ENCODE measurements around the gene ODAD3. TPM values are rescaled to one million over a fixed set of nuclear protein-coding genes. Genes with fewer than 3 reads are reported as not detected.

ODAD3 gene
- total and polyA plus RNA-seq, 2 of the 13 experiments (the other 11 are each of a cell fraction or from before 2014, with no cell fraction given) = 0.04 to 0.08 TPM

DNA sequence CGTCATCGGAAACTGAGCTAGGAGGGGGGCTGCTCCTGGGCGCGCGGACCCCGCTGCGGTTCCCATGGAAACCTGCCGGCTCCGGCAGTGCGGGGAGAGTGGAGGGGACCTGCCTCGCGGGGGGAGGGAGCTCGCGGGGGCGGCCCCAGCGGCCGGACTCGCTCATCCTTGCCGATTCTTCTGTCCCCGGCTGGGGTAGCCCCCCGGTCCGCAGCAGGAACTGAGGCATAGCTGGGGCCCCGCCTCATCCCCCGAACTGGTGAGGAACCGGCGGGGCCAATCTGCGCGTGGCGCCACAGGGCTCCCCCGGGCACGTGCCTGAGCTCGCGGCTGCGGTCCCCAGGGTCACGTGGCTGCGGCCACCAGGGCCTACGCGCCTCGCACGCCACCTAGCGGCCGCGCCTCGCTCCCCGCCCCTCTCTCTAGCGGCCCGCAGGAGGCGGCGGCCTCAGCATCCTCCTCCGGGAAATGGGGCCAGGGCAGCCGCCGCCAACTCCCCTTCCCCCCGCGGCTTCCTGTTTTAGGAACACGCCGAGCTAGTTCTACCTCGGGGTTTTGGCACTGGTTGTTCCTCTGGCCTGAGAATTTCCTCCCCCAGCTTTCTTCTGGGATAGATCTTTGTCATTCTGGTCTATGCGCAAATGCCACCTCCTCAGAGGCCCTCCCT, 47.6 kb upstream of the ODAD3 start (continued):
- TF ChIP-seq, protein P1, sequence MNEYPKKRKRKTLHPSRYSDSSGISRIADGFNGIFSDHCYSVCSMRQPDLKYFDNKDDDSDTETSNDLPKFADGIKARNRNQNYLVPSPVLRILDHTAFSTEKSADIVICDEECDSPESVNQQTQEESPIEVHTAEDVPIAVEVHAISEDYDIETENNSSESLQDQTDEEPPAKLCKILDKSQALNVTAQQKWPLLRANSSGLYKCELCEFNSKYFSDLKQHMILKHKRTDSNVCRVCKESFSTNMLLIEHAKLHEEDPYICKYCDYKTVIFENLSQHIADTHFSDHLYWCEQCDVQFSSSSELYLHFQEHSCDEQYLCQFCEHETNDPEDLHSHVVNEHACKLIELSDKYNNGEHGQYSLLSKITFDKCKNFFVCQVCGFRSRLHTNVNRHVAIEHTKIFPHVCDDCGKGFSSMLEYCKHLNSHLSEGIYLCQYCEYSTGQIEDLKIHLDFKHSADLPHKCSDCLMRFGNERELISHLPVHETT (CRISPR knock-in tag; conservative IDR thresholded peaks at IDR 0.05) = peak; percentile 62; the same call in 1 of the 2 replicates
- peak; percentile 92; the same call in 1 of the 2 replicates for TF ChIP-seq CBFB (CRISPR knock-in tag; IDR thresholded peaks at IDR 0.05)
- no peak for TF ChIP-seq NONO (IDR thresholded peaks at IDR 0.05)
- TF ChIP-seq NONO (CRISPR knock-in tag; conservative IDR thresholded peaks at IDR 0.05) = no peak; the same call in 1 of the 2 replicates
- TF ChIP-seq NR2F2 (IDR thresholded peaks at IDR 0.05; ENCODE audit: borderline replicate concordance, low read depth) = no peak; the same call in 1 of the 2 replicates
- TF ChIP-seq ZNF34 (CRISPR knock-in tag; IDR thresholded peaks at IDR 0.05; ENCODE audit: borderline replicate concordance) = no peak
- TF ChIP-seq, protein P2, sequence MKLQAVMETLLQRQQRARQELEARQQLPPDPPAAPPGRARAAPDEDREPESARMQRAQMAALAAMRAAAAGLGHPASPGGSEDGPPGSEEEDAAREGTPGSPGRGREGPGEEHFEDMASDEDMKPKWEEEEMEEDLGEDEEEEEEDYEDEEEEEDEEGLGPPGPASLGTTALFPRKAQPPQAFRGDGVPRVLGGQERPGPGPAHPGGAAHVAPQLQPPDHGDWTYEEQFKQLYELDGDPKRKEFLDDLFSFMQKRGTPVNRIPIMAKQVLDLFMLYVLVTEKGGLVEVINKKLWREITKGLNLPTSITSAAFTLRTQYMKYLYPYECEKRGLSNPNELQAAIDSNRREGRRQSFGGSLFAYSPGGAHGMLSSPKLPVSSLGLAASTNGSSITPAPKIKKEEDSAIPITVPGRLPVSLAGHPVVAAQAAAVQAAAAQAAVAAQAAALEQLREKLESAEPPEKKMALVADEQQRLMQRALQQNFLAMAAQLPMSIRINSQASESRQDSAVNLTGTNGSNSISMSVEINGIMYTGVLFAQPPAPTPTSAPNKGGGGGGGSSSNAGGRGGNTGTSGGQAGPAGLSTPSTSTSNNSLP (IDR thresholded peaks at IDR 0.05; ENCODE audit: low read depth, low read length) = no peak
- TF ChIP-seq STAG1 (CRISPR knock-in tag; IDR thresholded peaks at IDR 0.05) = peak; percentile 86
- TF ChIP-seq ATRX (CRISPR knock-in tag; IDR thresholded peaks at IDR 0.05; ENCODE audit: borderline replicate concordance) = no peak
- TF ChIP-seq ZNF850 (CRISPR knock-in tag; conservative IDR thresholded peaks at IDR 0.05) = no peak
- TF ChIP-seq, protein P3, sequence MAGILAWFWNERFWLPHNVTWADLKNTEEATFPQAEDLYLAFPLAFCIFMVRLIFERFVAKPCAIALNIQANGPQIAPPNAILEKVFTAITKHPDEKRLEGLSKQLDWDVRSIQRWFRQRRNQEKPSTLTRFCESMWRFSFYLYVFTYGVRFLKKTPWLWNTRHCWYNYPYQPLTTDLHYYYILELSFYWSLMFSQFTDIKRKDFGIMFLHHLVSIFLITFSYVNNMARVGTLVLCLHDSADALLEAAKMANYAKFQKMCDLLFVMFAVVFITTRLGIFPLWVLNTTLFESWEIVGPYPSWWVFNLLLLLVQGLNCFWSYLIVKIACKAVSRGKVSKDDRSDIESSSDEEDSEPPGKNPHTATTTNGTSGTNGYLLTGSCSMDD (CRISPR knock-in tag; IDR thresholded peaks at IDR 0.05) = no peak
- TF ChIP-seq KDM5B (CRISPR knock-in tag; IDR thresholded peaks at IDR 0.05; ENCODE audit: borderline replicate concordance) = peak; percentile 74; the same call in 1 of the 2 replicates
- peak; percentile 76; the same call in 1 of the 2 replicates for TF ChIP-seq BRCA1 (CRISPR knock-in tag; IDR thresholded peaks at IDR 0.05)
- TF ChIP-seq ZFP90 (CRISPR knock-in tag; IDR thresholded peaks at IDR 0.05; ENCODE audit: borderline replicate concordance) = peak; percentile 65; the same call in 1 of the 2 replicates
- no peak for TF ChIP-seq HMG20A (CRISPR knock-in tag; IDR thresholded peaks at IDR 0.05; ENCODE audit: borderline replicate concordance)
- TF ChIP-seq ZSCAN12 (CRISPR knock-in tag; IDR thresholded peaks at IDR 0.05) = 0 out of 2 replicates have a peak, but pooled peaks have one; percentile 59
- no peak for TF ChIP-seq TCF12 (IDR thresholded peaks at IDR 0.05)
- TF ChIP-seq TCF12 (CRISPR knock-in tag; IDR thresholded peaks at IDR 0.05) = no peak
- TF ChIP-seq, protein P4, sequence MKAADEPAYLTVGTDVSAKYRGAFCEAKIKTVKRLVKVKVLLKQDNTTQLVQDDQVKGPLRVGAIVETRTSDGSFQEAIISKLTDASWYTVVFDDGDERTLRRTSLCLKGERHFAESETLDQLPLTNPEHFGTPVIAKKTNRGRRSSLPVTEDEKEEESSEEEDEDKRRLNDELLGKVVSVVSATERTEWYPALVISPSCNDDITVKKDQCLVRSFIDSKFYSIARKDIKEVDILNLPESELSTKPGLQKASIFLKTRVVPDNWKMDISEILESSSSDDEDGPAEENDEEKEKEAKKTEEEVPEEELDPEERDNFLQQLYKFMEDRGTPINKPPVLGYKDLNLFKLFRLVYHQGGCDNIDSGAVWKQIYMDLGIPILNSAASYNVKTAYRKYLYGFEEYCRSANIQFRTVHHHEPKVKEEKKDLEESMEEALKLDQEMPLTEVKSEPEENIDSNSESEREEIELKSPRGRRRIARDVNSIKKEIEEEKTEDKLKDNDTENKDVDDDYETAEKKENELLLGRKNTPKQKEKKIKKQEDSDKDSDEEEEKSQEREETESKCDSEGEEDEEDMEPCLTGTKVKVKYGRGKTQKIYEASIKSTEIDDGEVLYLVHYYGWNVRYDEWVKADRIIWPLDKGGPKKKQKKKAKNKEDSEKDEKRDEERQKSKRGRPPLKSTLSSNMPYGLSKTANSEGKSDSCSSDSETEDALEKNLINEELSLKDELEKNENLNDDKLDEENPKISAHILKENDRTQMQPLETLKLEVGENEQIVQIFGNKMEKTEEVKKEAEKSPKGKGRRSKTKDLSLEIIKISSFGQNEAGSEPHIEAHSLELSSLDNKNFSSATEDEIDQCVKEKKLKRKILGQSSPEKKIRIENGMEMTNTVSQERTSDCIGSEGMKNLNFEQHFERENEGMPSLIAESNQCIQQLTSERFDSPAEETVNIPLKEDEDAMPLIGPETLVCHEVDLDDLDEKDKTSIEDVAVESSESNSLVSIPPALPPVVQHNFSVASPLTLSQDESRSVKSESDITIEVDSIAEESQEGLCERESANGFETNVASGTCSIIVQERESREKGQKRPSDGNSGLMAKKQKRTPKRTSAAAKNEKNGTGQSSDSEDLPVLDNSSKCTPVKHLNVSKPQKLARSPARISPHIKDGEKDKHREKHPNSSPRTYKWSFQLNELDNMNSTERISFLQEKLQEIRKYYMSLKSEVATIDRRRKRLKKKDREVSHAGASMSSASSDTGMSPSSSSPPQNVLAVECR (CRISPR knock-in tag; IDR thresholded peaks at IDR 0.05; ENCODE audit: borderline replicate concordance) = peak; percentile 72; the same call in 1 of the 2 replicates
- peak; percentile 100 for TF ChIP-seq ZNF629 (CRISPR knock-in tag; conservative IDR thresholded peaks at IDR 0.05)
- no peak for TF ChIP-seq HNRNPL (IDR thresholded peaks at IDR 0.05; ENCODE audit: low read depth, low read length)
